IMR-90 (cell line): ENCODE data around the gene DPF1. TPM values are rescaled to one million over a fixed set of nuclear protein-coding genes. Genes with fewer than 3 reads are reported as not detected.

Source experiments
- ATAC-seq: fragments of 200-7000 bp; cut with Tn5 transposase; 2 replicates; pipeline ENCODE4 v1.9.1; 2020; ENCODE audit warnings: low read depth, mild to moderate bottlenecking, moderate library complexity
- BruUV-seq: library from RNA; stranded (reverse); fragments of 400-500 nt; replicated peaks from 2 replicates; lab custom pipeline; 2021; lab: Mats Ljungman, UMichigan
- CTCF ChIA-PET: fragments of 300-600 bp; formaldehyde crosslinking; extraction: SDS; loops from one replicate; lab custom pipeline; 2021; ENCODE audit warnings: antibody characterized with exemption; lab: Yijun Ruan, JAX
- POLR2A ChIA-PET: fragments of 300-600 bp; sonication (Branson Sonifier 250); formaldehyde crosslinking; loops from one replicate; lab custom pipeline; 2022; ENCODE audit warnings: antibody characterized with exemption; ENCODE audit not compliant: unreplicated experiment; lab: Charles Lee
- DNase-seq: peaks from one replicate; pipeline ENCODE4 v3.0.0; 2013
- H2AFZ ChIP-seq: replicated peaks from 2 replicates; pipeline ENCODE3; 2013; ENCODE audit warnings: low read length, mild to moderate bottlenecking; ENCODE audit not compliant: poor library complexity
- H2AK5ac ChIP-seq: 2 replicates; pipeline ENCODE4 v1.6.1; 2013; ENCODE audit warnings: low read depth, low read length, inconsistent platforms
- H2AK9ac ChIP-seq: replicated peaks from 2 replicates; pipeline ENCODE3; 2013; ENCODE audit warnings: mild to moderate bottlenecking, low read depth, low read length, moderate library complexity; ENCODE audit not compliant: poor library complexity
- H2BK120ac ChIP-seq: 2 replicates; pipeline ENCODE4 v1.6.1; 2013; ENCODE audit warnings: low read depth, low read length, inconsistent platforms
- H2BK15ac ChIP-seq: 3 replicates; pipeline ENCODE4 v1.6.1; 2013; ENCODE audit warnings: low read depth, low read length, inconsistent platforms
- H2BK20ac ChIP-seq: 2 replicates; pipeline ENCODE4 v1.6.1; 2013; ENCODE audit warnings: low read depth, mild to moderate bottlenecking, inconsistent platforms, low read length, moderate library complexity
- H2BK5ac ChIP-seq: 2 replicates; pipeline ENCODE4 v1.6.1; 2013; ENCODE audit warnings: mild to moderate bottlenecking, low read depth, low read length, inconsistent platforms; ENCODE audit not compliant: poor library complexity, severe bottlenecking
- H3K14ac ChIP-seq: replicated peaks from 2 replicates; pipeline ENCODE4 v1.6.1; 2013; ENCODE audit warnings: low read depth, low read length, inconsistent platforms
- H3K18ac ChIP-seq: 2 replicates; pipeline ENCODE4 v1.6.1; 2013; ENCODE audit warnings: low read depth, low read length, control low read depth
- H3K23ac ChIP-seq: 2 replicates; pipeline ENCODE4 v1.6.1; 2013; ENCODE audit warnings: low read depth, low read length, inconsistent platforms
- H3K27ac ChIP-seq: 2 replicates; pipeline ENCODE4 v1.5.1; 2013; ENCODE audit warnings: mild to moderate bottlenecking, control low read depth, low read length; ENCODE audit not compliant: insufficient read depth
- H3K27me3 ChIP-seq: 2 replicates; pipeline ENCODE4 v1.6.1; 2013; ENCODE audit warnings: low read length; ENCODE audit not compliant: control insufficient read depth, insufficient read depth
- H3K36me3 ChIP-seq: 2 replicates; pipeline ENCODE4 v1.6.1; 2013; ENCODE audit warnings: low read length, mixed read lengths; ENCODE audit not compliant: control insufficient read depth, insufficient read depth
- H3K4ac ChIP-seq: 2 replicates; pipeline ENCODE4 v1.6.1; 2013; ENCODE audit warnings: low read depth, low read length, inconsistent platforms
- H3K4me1 ChIP-seq: 2 replicates; pipeline ENCODE4 v1.6.1; 2013; ENCODE audit warnings: low read length, mixed read lengths; ENCODE audit not compliant: control insufficient read depth, insufficient read depth
- H3K4me2 ChIP-seq: 2 replicates; pipeline ENCODE4 v1.6.1; 2013; ENCODE audit warnings: low read depth, mild to moderate bottlenecking, control low read depth, low read length, moderate library complexity
- H3K4me3 ChIP-seq: 2 replicates; pipeline ENCODE4 v1.5.1; 2013; ENCODE audit warnings: low read depth, mild to moderate bottlenecking, control low read depth, low read length, moderate library complexity; ENCODE audit not compliant: insufficient read depth
- H3K56ac ChIP-seq: 2 replicates; pipeline ENCODE4 v1.6.1; 2013; ENCODE audit warnings: low read length, inconsistent platforms; ENCODE audit not compliant: insufficient read depth; ENCODE audit errors: extremely low read depth
- H3K79me1 ChIP-seq, 2 experiments: 2 replicates each; pipeline ENCODE4 v1.6.1; 2013; ENCODE audit warnings: low read length in 2 of 2, inconsistent platforms in 1 of 2, low read depth in 1 of 2
- H3K9ac ChIP-seq: 2 replicates; pipeline ENCODE4 v1.6.1; 2013; ENCODE audit warnings: low read depth, low read length, control low read depth
- H3K9me1 ChIP-seq: 2 replicates; pipeline ENCODE4 v1.6.1; 2013; ENCODE audit warnings: low read length, inconsistent platforms; ENCODE audit not compliant: insufficient read depth
- H3K9me3 ChIP-seq: 2 replicates; pipeline ENCODE4 v1.6.1; 2013; ENCODE audit warnings: low read length; ENCODE audit not compliant: control insufficient read depth, insufficient read depth
- H4K20me1 ChIP-seq: 2 replicates; pipeline ENCODE4 v1.6.1; 2013; ENCODE audit warnings: low read length, inconsistent platforms; ENCODE audit not compliant: insufficient read depth
- H4K5ac ChIP-seq: 2 replicates; pipeline ENCODE4 v1.6.1; 2013; ENCODE audit warnings: mild to moderate bottlenecking, low read depth, low read length, control low read depth
- H4K8ac ChIP-seq, 2 experiments: 2 replicates each; pipeline ENCODE4 v1.6.1; 2013; ENCODE audit warnings: low read depth in 2 of 2, low read length in 2 of 2, control low read depth in 1 of 2, inconsistent platforms in 1 of 2
- H4K91ac ChIP-seq: 2 replicates; pipeline ENCODE4 v1.6.1; 2013; ENCODE audit warnings: low read depth, low read length, inconsistent platforms; ENCODE audit not compliant: insufficient read depth
- CEBPB ChIP-seq: IDR thresholded peaks from 2 replicates; pipeline ENCODE4 v1.6.1; 2012; ENCODE audit warnings: low read depth, low read length, improper control_type of control experiment
- ELK1 ChIP-seq: fragments of 150-350 bp; IDR thresholded peaks from 2 replicates; pipeline ENCODE4 v1.6.1; 2016; ENCODE audit warnings: low read depth, mild to moderate bottlenecking, low read length, moderate library complexity, borderline replicate concordance
- FOS ChIP-seq: fragments of 150-350 bp; IDR thresholded peaks from 2 replicates; pipeline ENCODE4 v1.6.1; 2016; ENCODE audit warnings: low read depth, low read length
- MAFK ChIP-seq: IDR thresholded peaks from 2 replicates; pipeline ENCODE4 v1.6.1; 2012; ENCODE audit warnings: low read depth, low read length, improper control_type of control experiment
- MAZ ChIP-seq: IDR thresholded peaks from 2 replicates; pipeline ENCODE4 v1.6.1; 2012; ENCODE audit warnings: low read depth, mild to moderate bottlenecking, low read length, improper control_type of control experiment, moderate library complexity, borderline replicate concordance
- MXI1 ChIP-seq: IDR thresholded peaks from 2 replicates; pipeline ENCODE4 v1.6.1; 2012; ENCODE audit warnings: low read depth, mild to moderate bottlenecking, low read length, moderate library complexity, borderline replicate concordance
- NFE2L2 ChIP-seq: fragments of 150-350 bp; IDR thresholded peaks from 2 replicates; pipeline ENCODE4 v1.6.1; 2016; ENCODE audit warnings: low read depth, mild to moderate bottlenecking, low read length
- POLR2A ChIP-seq: IDR thresholded peaks from 2 replicates; pipeline ENCODE4 v1.6.1; 2012; ENCODE audit warnings: mild to moderate bottlenecking, low read depth, low read length
- RCOR1 ChIP-seq: IDR thresholded peaks from 2 replicates; pipeline ENCODE4 v1.6.1; 2012; ENCODE audit warnings: mild to moderate bottlenecking, low read length, improper control_type of control experiment; ENCODE audit not compliant: insufficient replicate concordance
- SMC3 ChIP-seq: fragments of 150-350 bp; IDR thresholded peaks from 2 replicates; pipeline ENCODE4 v1.6.1; 2016; ENCODE audit warnings: low read depth, mild to moderate bottlenecking, antibody characterized with exemption, low read length, moderate library complexity
- WGBS, 2 experiments: methylation state at CpG; one replicate each; pipeline versions ENCODE4 v1.1.5 to v1.1.7; 2013; ENCODE audit warnings: missing lambda C conversion rate in 2 of 2; ENCODE audit not compliant: insufficient read length in 1 of 2; ENCODE audit errors: extremely low coverage in 2 of 2; 5-methylcytosine and 5-hydroxymethylcytosine counted together
- dilution Hi-C: fragments of 300-500 bp; cut with HindIII; formaldehyde crosslinking; loops from one replicate; pipeline ENCODE4 v1.14.3; 2018; ENCODE audit warnings: low sequenced_read_pairs; ENCODE audit not compliant: unreplicated experiment
- in situ Hi-C: fragments of 300-500 bp; cut with MboI; formaldehyde crosslinking; loops from 3 replicates; pipeline ENCODE4 v1.14.3; 2019; ENCODE audit warnings: low sequenced_read_pairs, inconsistent platforms, mixed read lengths
- intact Hi-C: fragments of 100-400 bp; cut with micrococcal nuclease; formaldehyde crosslinking; loops from 2 replicates; pipeline ENCODE4 v1.10.0; 2022
- polyA plus RNA-seq, 3 experiments: library from polyadenylated mRNA; depleted of rRNA; stranded (reverse); fragments of >200 nt; gene quantifications; 2 replicates each; pipeline ENCODE4 v1.2.3, GENCODE V29; 2012; ENCODE audit warnings: low replicate concordance in 1 of 3
- total RNA-seq: library from RNA; depleted of rRNA; stranded (reverse); fragments of >200 nt; gene quantifications from 2 replicates; pipeline ENCODE4 v1.2.3, GENCODE V29; 2012
- TF ChIP-seq, protein P1 (sequence below): fragments of 150-350 bp; IDR thresholded peaks from 2 replicates; pipeline ENCODE4 v1.6.1; 2017; ENCODE audit warnings: mild to moderate bottlenecking, antibody characterized with exemption, low read length, low read depth
- TF ChIP-seq, protein P2 (sequence below): conservative IDR thresholded peaks from 2 replicates; pipeline ENCODE4 v1.5.1; 2012; ENCODE audit warnings: mild to moderate bottlenecking, low read depth, low read length, improper control_type of control experiment

Gene DPF1
- total and polyA plus RNA-seq, 2 of the 4 experiments (the other 2 are of a cell fraction): 3.2 to 5.5 TPM

- Histone ChIP-seq H3K36me3 (no peaks in the 10 kb centered on the region), H3K79me1 (no peaks in the 10 kb centered on the region), H3K23ac (no peak overlapping the region), H4K91ac (peak overlapping the region; percentile 88), H2AFZ (peak overlapping the region; percentile 89), H2BK5ac (peak overlapping the region; percentile 69), H2BK120ac (peak overlapping the region; percentile 89), H3K27ac (peak overlapping the region; percentile 75), H3K4me1 (peaks cover 33% of the 10 kb centered on the region), H2AK9ac (peak overlapping the region; percentile 83), H3K9me3 (no peaks in the 10 kb centered on the region), H3K18ac (peak overlapping the region; percentile 87), H3K14ac (peak overlapping the region; percentile 93; the same call in 1 of the 2 replicates), H3K27me3 (no peaks in the 10 kb centered on the region), H3K9me1 (peaks cover 3% of the 10 kb centered on the region; the same call in 1 of the 2 replicates), H2AK5ac (peak overlapping the region; percentile 64), H3K56ac (no peak overlapping the region), H2BK20ac (0 out of 2 replicates have a peak overlapping the region, but pooled peaks have one; percentile 93), H4K8ac (peak overlapping the region; percentile 83 to 98; a peak in 3 of 4 replicates), H2BK15ac (peak overlapping the region; percentile 61; the same call in 1 of the 3 replicates), H3K9ac (peak overlapping the region; percentile 66), H3K4me3 (no peak overlapping the region), H4K20me1 (no peaks in the 10 kb centered on the region), H3K4ac (peak overlapping the region; percentile 88), H4K5ac (peak overlapping the region; percentile 95), H3K4me2 (no peak overlapping the region)
- TF ChIP-seq, protein P1, sequence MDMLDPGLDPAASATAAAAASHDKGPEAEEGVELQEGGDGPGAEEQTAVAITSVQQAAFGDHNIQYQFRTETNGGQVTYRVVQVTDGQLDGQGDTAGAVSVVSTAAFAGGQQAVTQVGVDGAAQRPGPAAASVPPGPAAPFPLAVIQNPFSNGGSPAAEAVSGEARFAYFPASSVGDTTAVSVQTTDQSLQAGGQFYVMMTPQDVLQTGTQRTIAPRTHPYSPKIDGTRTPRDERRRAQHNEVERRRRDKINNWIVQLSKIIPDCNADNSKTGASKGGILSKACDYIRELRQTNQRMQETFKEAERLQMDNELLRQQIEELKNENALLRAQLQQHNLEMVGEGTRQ: no peak
- TF ChIP-seq SMC3 (no peak), MXI1 (no peak), FOS (no peak), MAZ (no peak), CEBPB (no peak), NFE2L2 (no peak), POLR2A (no peak), RCOR1 (no peak), MAFK (no peak), ELK1 (no peak)
- TF ChIP-seq, protein P2, sequence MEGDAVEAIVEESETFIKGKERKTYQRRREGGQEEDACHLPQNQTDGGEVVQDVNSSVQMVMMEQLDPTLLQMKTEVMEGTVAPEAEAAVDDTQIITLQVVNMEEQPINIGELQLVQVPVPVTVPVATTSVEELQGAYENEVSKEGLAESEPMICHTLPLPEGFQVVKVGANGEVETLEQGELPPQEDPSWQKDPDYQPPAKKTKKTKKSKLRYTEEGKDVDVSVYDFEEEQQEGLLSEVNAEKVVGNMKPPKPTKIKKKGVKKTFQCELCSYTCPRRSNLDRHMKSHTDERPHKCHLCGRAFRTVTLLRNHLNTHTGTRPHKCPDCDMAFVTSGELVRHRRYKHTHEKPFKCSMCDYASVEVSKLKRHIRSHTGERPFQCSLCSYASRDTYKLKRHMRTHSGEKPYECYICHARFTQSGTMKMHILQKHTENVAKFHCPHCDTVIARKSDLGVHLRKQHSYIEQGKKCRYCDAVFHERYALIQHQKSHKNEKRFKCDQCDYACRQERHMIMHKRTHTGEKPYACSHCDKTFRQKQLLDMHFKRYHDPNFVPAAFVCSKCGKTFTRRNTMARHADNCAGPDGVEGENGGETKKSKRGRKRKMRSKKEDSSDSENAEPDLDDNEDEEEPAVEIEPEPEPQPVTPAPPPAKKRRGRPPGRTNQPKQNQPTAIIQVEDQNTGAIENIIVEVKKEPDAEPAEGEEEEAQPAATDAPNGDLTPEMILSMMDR: no peak
- 45% methylated on average over 3 of the region's 18 CpGs; no CpG with 5 or more reads in 1 of the 2 experiments for WGBS, 2 experiments
- ChIA-PET POLR2A (interaction anchor here (0.6 to 0.9 kb wide), 3 partner anchors 57 to 123 kb away, joined by 3 read pairs; partner anchors contain the start of gene PSMD8), CTCF (interaction anchor here (1.0 to 1.5 kb wide), 2 partner anchors 16 to 79 kb away, joined by 4 read pairs; no protein-coding TSS in a partner anchor)
- in situ Hi-C loops: no loop called here
- intact Hi-C loops: no loop called here
- dilution Hi-C loops: no loop called here
- DNase-seq: no peak
- ATAC-seq: peak; percentile 36
- BruUV-seq: no TSS peak
These were observed 27.0 kb upstream of the DPF1 start for GRCh38 chr19:38250821-38251563.
